Stomach (tissue), 4 donors: ENCODE results near the gene CX3CL1.

Experiments
- POLR2A ChIP-seq, 4 donors: fragments of 450-650 bp; IDR thresholded peaks; one replicate each; pipeline ENCODE4 v1.6.1; 2016; ENCODE audit warnings: antibody characterized with exemption in 4 of 4, control low read depth in 2 of 4, mild to moderate bottlenecking in 1 of 4, moderate library complexity in 1 of 4
- TF ChIP-seq, protein P1 (sequence below), 7 experiments: fragments of 450-650 bp in 4 of 7; fragments of 200-600 bp in 3 of 7; sonication (generic) in 3 of 7; IDR thresholded peaks; one replicate each; pipeline ENCODE4 v1.5.1; 2016 to 2019; ENCODE audit warnings: antibody characterized with exemption in 7 of 7, control low read depth in 2 of 7, mild to moderate bottlenecking in 1 of 7

GRCh38 chr16:57357330-57358085 is 14.8 kb upstream of the CX3CL1 start:
- TF ChIP-seq POLR2A (IDR thresholded peaks at IDR 0.05) = no peak
- TF ChIP-seq, protein P1, sequence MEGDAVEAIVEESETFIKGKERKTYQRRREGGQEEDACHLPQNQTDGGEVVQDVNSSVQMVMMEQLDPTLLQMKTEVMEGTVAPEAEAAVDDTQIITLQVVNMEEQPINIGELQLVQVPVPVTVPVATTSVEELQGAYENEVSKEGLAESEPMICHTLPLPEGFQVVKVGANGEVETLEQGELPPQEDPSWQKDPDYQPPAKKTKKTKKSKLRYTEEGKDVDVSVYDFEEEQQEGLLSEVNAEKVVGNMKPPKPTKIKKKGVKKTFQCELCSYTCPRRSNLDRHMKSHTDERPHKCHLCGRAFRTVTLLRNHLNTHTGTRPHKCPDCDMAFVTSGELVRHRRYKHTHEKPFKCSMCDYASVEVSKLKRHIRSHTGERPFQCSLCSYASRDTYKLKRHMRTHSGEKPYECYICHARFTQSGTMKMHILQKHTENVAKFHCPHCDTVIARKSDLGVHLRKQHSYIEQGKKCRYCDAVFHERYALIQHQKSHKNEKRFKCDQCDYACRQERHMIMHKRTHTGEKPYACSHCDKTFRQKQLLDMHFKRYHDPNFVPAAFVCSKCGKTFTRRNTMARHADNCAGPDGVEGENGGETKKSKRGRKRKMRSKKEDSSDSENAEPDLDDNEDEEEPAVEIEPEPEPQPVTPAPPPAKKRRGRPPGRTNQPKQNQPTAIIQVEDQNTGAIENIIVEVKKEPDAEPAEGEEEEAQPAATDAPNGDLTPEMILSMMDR (IDR thresholded peaks at IDR 0.05) = no peak
